ENCODE results near the gene IER2. TPM values are rescaled to one million over a fixed set of nuclear protein-coding genes. Genes with fewer than 3 reads are reported as not detected.
"Not testable (repeated sequence)": the region's sequence is repeated elsewhere in the genome, so short reads cannot be mapped to it uniquely, and the experiment has no call there.

Gene IER2
- total RNA-seq, 1 experiment from 2014 or later: 72.0 TPM

DNA sequence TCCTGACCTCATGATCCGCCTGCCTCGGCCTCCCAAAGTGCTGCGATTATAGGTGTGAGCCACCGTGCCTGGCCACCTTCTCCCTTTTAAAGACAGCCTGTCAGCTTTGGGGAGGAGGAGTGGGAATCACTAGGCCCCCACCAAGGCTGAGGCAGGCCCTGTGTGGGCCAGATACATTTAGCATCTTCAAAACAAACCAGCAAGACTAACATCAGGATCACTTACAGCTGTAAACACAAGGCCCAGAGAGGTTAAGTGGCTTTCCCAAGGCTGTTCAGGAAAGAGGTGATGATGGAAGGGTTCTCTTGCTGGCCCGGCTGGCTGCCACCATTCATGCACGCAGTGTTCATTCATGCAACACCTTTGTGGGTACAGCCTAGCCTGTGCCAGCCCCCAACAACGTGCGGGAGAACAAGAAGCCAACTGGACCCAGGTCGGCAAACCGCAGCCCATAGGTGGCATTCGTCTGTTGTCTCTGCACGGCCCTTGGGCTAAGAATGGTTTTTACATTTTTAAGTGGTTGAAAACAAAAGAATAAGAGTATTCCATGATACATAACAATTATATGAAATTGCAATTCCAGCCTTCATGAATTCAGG lies 23.0 kb downstream of the IER2 start:
- ChIA-PET CTCF (no interaction called here), POLR2A (interaction anchor here (1.4 kb wide), 1 partner anchor 10 kb away, joined by 3 read pairs; no protein-coding TSS in a partner anchor)
- no peaks in the 10 kb centered on the region for H3K27me3 Mint-ChIP-seq (ENCODE audit: insufficient read depth, unreplicated experiment)
- peaks cover 13% of the 10 kb centered on the region for H3K4me1 Mint-ChIP-seq (ENCODE audit: low read depth, unreplicated experiment)
- TF ChIP-seq, protein P1, sequence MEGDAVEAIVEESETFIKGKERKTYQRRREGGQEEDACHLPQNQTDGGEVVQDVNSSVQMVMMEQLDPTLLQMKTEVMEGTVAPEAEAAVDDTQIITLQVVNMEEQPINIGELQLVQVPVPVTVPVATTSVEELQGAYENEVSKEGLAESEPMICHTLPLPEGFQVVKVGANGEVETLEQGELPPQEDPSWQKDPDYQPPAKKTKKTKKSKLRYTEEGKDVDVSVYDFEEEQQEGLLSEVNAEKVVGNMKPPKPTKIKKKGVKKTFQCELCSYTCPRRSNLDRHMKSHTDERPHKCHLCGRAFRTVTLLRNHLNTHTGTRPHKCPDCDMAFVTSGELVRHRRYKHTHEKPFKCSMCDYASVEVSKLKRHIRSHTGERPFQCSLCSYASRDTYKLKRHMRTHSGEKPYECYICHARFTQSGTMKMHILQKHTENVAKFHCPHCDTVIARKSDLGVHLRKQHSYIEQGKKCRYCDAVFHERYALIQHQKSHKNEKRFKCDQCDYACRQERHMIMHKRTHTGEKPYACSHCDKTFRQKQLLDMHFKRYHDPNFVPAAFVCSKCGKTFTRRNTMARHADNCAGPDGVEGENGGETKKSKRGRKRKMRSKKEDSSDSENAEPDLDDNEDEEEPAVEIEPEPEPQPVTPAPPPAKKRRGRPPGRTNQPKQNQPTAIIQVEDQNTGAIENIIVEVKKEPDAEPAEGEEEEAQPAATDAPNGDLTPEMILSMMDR (IDR thresholded peaks at IDR 0.05; ENCODE audit: insufficient read depth in 1 of 2, low read depth in 1 of 2, low read length in 1 of 2, severe bottlenecking in 1 of 2, unreplicated experiment in 1 of 2): no peak
- H3K4me3 ChIP-seq (ENCODE audit: low read depth, low read length): no peak overlapping the region
- H3K27me3 ChIP-seq (replicated peaks; ENCODE audit: control insufficient read depth, insufficient read depth, low read length): no peaks in the 10 kb centered on the region
- intact Hi-C loops (cut with micrococcal nuclease; ENCODE audit: unreplicated experiment): no loop called here
- BruUV-seq (replicated peaks): no TSS peak
- H3K9me3 Mint-ChIP-seq (ENCODE audit: unreplicated experiment): no peaks in the 10 kb centered on the region
- H3K36me3 ChIP-seq (ENCODE audit: control insufficient read depth, insufficient read depth, low read length): no peaks in the 10 kb centered on the region; the same call in 1 of the 2 replicates
- H3K9me3 ChIP-seq: no peaks in the 10 kb centered on the region
- no peak for DNase-seq
- no peaks in the 10 kb centered on the region for H3K36me3 Mint-ChIP-seq (ENCODE audit: insufficient read depth, unreplicated experiment)
- no peak overlapping the region for H3K4me3 Mint-ChIP-seq (ENCODE audit: unreplicated experiment)
- no peak overlapping the region for H3K27ac Mint-ChIP-seq (ENCODE audit: unreplicated experiment)
- peaks cover 21% of the 10 kb centered on the region for H3K4me1 ChIP-seq

DNA sequence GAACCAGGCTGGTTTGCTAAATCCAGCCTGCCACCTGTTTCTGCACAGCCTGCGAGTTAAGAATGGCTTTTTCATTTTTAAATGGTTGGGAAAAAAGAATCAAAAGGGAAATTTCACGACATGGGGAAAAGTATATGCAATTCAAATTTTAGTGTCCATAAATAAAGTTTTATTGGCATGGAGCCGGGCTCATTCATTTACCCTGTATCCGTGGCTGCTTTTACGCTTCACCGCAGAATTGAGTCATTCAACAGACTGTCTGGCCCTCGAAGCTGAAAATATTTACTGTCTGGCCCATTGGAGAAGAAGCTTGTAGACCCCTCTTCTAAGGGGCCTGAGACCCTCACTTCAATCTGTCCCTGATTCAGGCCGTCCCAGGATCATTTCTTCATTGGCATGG lies 26.1 kb downstream of the IER2 start:
- H3K9me3 ChIP-seq: no peaks in the 10 kb centered on the region
- ChIA-PET CTCF (interaction anchor here (1.2 kb wide), 1 partner anchor 8 kb away, joined by 3 read pairs; no protein-coding TSS in a partner anchor), POLR2A (no interaction called here)
- no peaks in the 10 kb centered on the region; the same call in 1 of the 2 replicates for H3K36me3 ChIP-seq (ENCODE audit: control insufficient read depth, insufficient read depth, low read length)
- BruUV-seq (replicated peaks): no TSS peak
- Mint-ChIP-seq H3K4me3 (ENCODE audit: unreplicated experiment) (no peak overlapping the region), H3K36me3 (ENCODE audit: insufficient read depth, unreplicated experiment) (no peaks in the 10 kb centered on the region), H3K9me3 (ENCODE audit: unreplicated experiment) (no peaks in the 10 kb centered on the region), H3K4me1 (ENCODE audit: low read depth, unreplicated experiment) (no peaks in the 10 kb centered on the region), H3K27me3 (ENCODE audit: insufficient read depth, unreplicated experiment) (no peaks in the 10 kb centered on the region), H3K27ac (ENCODE audit: unreplicated experiment) (no peak overlapping the region)
- no peak for DNase-seq
- H3K27me3 ChIP-seq (replicated peaks; ENCODE audit: control insufficient read depth, insufficient read depth, low read length): no peaks in the 10 kb centered on the region
- no peak overlapping the region for H3K4me3 ChIP-seq (ENCODE audit: low read depth, low read length)
- H3K4me1 ChIP-seq: no peaks in the 10 kb centered on the region; the same call in 1 of the 2 replicates
- TF ChIP-seq, protein P1 (IDR thresholded peaks at IDR 0.05; ENCODE audit: insufficient read depth in 1 of 2, low read depth in 1 of 2, low read length in 1 of 2, severe bottlenecking in 1 of 2, unreplicated experiment in 1 of 2): no peak
- intact Hi-C loops (cut with micrococcal nuclease; ENCODE audit: unreplicated experiment): no loop called here

DNA sequence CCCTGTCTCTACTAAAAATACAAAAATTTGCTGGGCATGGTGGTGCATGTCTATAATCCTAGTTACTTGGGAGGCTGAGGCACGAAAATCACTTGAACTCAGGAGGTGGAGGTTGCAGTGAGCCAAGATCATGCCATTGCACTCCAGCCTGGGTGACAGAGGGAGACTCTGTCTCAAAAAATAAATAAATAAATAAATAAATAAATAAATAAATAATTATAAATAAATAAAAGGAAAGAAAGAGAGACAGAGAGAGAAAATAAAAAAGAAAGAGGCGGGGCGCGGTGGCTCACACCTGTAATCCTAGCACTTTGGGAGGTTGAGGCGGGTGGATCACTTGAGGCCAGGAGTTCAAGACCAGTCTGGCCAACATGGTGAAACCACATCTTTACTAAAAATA lies 27.4 kb downstream of the IER2 start:
- H3K4me3 Mint-ChIP-seq (ENCODE audit: unreplicated experiment); BruUV-seq (replicated peaks); H3K27me3 ChIP-seq (replicated peaks; ENCODE audit: control insufficient read depth, insufficient read depth, low read length); H3K4me3 ChIP-seq (ENCODE audit: low read depth, low read length); H3K27me3 Mint-ChIP-seq (ENCODE audit: insufficient read depth, unreplicated experiment); intact Hi-C loops (cut with micrococcal nuclease; ENCODE audit: unreplicated experiment); DNase-seq; H3K36me3 ChIP-seq (ENCODE audit: control insufficient read depth, insufficient read depth, low read length); H3K36me3 Mint-ChIP-seq (ENCODE audit: insufficient read depth, unreplicated experiment); POLR2A ChIA-PET; H3K27ac Mint-ChIP-seq (ENCODE audit: unreplicated experiment); H3K9me3 ChIP-seq; H3K4me1 ChIP-seq; H3K4me1 Mint-ChIP-seq (ENCODE audit: low read depth, unreplicated experiment); H3K9me3 Mint-ChIP-seq (ENCODE audit: unreplicated experiment): not testable (repeated sequence)
- CTCF ChIA-PET: interaction anchor here (0.6 kb wide), 1 partner anchor 126 kb away, joined by 3 read pairs; no protein-coding TSS in a partner anchor

DNA sequence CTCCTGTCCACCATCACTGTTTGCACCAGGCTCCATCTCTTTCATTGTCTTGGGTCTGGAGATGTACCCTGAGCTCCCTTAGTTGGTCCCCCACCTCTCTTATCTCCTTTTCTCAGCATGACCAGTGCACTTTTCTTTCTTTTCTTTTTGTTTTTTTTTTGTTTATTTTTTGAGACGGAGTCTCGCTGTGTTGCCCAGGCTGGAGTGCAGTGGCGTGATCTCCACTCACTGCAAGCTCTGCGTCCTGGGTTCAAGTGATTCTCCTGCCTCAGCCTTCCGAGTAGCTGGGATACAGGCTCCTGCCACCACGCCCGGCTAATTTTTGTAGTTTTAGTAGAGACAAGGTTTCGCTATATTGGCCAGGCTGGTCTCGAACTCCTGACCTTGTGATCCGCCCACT lies 28.1 kb downstream of the IER2 start:
- POLR2A ChIA-PET; H3K27me3 ChIP-seq (replicated peaks; ENCODE audit: control insufficient read depth, insufficient read depth, low read length); H3K9me3 ChIP-seq; H3K4me3 Mint-ChIP-seq (ENCODE audit: unreplicated experiment); intact Hi-C loops (cut with micrococcal nuclease; ENCODE audit: unreplicated experiment); H3K36me3 ChIP-seq (ENCODE audit: control insufficient read depth, insufficient read depth, low read length); DNase-seq; CTCF ChIA-PET; H3K27me3 Mint-ChIP-seq (ENCODE audit: insufficient read depth, unreplicated experiment); H3K9me3 Mint-ChIP-seq (ENCODE audit: unreplicated experiment); H3K4me1 ChIP-seq; H3K36me3 Mint-ChIP-seq (ENCODE audit: insufficient read depth, unreplicated experiment); H3K4me1 Mint-ChIP-seq (ENCODE audit: low read depth, unreplicated experiment); H3K27ac Mint-ChIP-seq (ENCODE audit: unreplicated experiment); BruUV-seq (replicated peaks); H3K4me3 ChIP-seq (ENCODE audit: low read depth, low read length): not testable (repeated sequence)

All from Caco-2 (cell line).